DOHH2 (cell line): Measurements from ENCODE around the gene SUPT20H.
A peak's percentile ranks its signal among the peaks of the same experiment; 100 is the strongest.
"Not testable (repeated sequence)": the region's sequence is repeated elsewhere in the genome, so short reads cannot be mapped to it uniquely, and the experiment has no call there.

ENCODE experiments used
- H3F3A ChIP-seq: fragments of 200-600 bp; sonication (generic), shearing (Covaris generic); 2 replicates; pipeline ENCODE4 v1.6.0; 2016; ENCODE audit warnings: antibody characterized with exemption, mild to moderate bottlenecking; ENCODE audit not compliant: control insufficient read depth, insufficient read depth
- H3K27ac ChIP-seq: fragments of 200-600 bp; sonication (generic); 2 replicates; pipeline ENCODE4 v1.5.1; 2014; ENCODE audit warnings: low read depth, mild to moderate bottlenecking, low read length, moderate library complexity
- H3K27me3 ChIP-seq: fragments of 200-600 bp; sonication (generic); 2 replicates; pipeline ENCODE4 v1.6.1; 2014; ENCODE audit warnings: mild to moderate bottlenecking, low read length, mixed read lengths; ENCODE audit not compliant: control insufficient read depth
- H3K36me3 ChIP-seq: fragments of 200-600 bp; sonication (generic); 2 replicates; pipeline ENCODE4 v1.6.1; 2014; ENCODE audit warnings: mild to moderate bottlenecking, low read length, moderate library complexity, mixed read lengths; ENCODE audit not compliant: control insufficient read depth
- H3K4me1 ChIP-seq: fragments of 200-600 bp; sonication (generic); 2 replicates; pipeline ENCODE4 v1.6.1; 2014; ENCODE audit warnings: mild to moderate bottlenecking, low read length, mixed read lengths; ENCODE audit not compliant: control insufficient read depth
- H3K4me2 ChIP-seq: fragments of 200-600 bp; sonication (generic); 2 replicates; pipeline ENCODE4 v1.6.0; 2014; ENCODE audit warnings: mild to moderate bottlenecking, low read length, moderate library complexity
- H3K4me3 ChIP-seq: fragments of 200-600 bp; sonication (generic); 2 replicates; pipeline ENCODE4 v1.5.1; 2014; ENCODE audit warnings: mild to moderate bottlenecking, low read length, mixed read lengths
- H3K79me2 ChIP-seq: fragments of 200-600 bp; sonication (generic); 2 replicates; pipeline ENCODE4 v1.6.1; 2014; ENCODE audit warnings: mild to moderate bottlenecking, low read length, mixed read lengths; ENCODE audit not compliant: control insufficient read depth
- H3K9me2 ChIP-seq: fragments of 200-600 bp; sonication (generic); replicated peaks from 2 replicates; pipeline ENCODE4 v1.6.1; 2014; ENCODE audit warnings: mild to moderate bottlenecking, low read length, mixed read lengths; ENCODE audit not compliant: control insufficient read depth
- H3K9me3 ChIP-seq: fragments of 200-600 bp; sonication (generic); 2 replicates; pipeline ENCODE4 v1.6.1; 2014; ENCODE audit warnings: antibody characterized with exemption, low read length, mixed read lengths; ENCODE audit not compliant: control insufficient read depth, insufficient read depth
- H4K20me1 ChIP-seq: fragments of 200-600 bp; sonication (generic); 2 replicates; pipeline ENCODE4 v1.6.0; 2014; ENCODE audit warnings: low read depth, mild to moderate bottlenecking, antibody characterized with exemption, low read length, moderate library complexity; ENCODE audit not compliant: control insufficient read depth, insufficient read depth
- EZH2phosphoT487 ChIP-seq: fragments of 200-600 bp; sonication (generic); IDR thresholded peaks from 2 replicates; pipeline ENCODE4 v1.6.1; 2017; ENCODE audit warnings: borderline replicate concordance, mild to moderate bottlenecking, antibody characterized with exemption, low read length, moderate library complexity, mixed read lengths
- TF ChIP-seq, protein P1 (sequence below): fragments of 200-600 bp; sonication (generic); IDR thresholded peaks from one replicate; pipeline ENCODE4 v1.5.1; 2014; ENCODE audit warnings: antibody characterized with exemption, mild to moderate bottlenecking, low read depth, low read length; ENCODE audit not compliant: poor library complexity, severe bottlenecking

Gene SUPT20H

DNA sequence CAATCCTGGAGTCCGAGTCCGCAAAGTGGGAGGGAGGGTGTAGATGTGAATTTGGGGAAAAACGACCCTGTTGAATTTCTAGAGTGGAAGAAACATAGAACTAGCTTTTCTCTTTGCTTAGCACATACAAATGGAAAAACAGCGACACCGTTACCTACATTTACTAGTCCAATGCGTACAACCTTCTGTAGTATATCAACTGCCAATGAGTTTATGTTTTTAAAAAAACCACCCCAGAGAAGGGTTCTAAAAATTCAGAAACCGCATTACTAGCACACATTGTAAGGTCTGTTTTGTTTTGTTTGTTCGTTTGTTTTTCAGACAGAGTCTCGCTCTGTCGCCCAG is 332 bp upstream of the SUPT20H start:
- H3K9me3 ChIP-seq = peaks cover 2% of the 10 kb centered on the region; the same call in 1 of the 2 replicates
- TF ChIP-seq, protein P1, sequence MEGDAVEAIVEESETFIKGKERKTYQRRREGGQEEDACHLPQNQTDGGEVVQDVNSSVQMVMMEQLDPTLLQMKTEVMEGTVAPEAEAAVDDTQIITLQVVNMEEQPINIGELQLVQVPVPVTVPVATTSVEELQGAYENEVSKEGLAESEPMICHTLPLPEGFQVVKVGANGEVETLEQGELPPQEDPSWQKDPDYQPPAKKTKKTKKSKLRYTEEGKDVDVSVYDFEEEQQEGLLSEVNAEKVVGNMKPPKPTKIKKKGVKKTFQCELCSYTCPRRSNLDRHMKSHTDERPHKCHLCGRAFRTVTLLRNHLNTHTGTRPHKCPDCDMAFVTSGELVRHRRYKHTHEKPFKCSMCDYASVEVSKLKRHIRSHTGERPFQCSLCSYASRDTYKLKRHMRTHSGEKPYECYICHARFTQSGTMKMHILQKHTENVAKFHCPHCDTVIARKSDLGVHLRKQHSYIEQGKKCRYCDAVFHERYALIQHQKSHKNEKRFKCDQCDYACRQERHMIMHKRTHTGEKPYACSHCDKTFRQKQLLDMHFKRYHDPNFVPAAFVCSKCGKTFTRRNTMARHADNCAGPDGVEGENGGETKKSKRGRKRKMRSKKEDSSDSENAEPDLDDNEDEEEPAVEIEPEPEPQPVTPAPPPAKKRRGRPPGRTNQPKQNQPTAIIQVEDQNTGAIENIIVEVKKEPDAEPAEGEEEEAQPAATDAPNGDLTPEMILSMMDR = no peak
- no peaks in the 10 kb centered on the region for H3F3A ChIP-seq
- no peaks in the 10 kb centered on the region for H3K27me3 ChIP-seq
- peaks cover 16% of the 10 kb centered on the region for H3K4me1 ChIP-seq
- H3K4me3 ChIP-seq = peak overlapping the region; percentile 86
- H4K20me1 ChIP-seq = no peaks in the 10 kb centered on the region
- H3K36me3 ChIP-seq = peaks cover 9% of the 10 kb centered on the region
- no peaks in the 10 kb centered on the region for H3K9me2 ChIP-seq
- H3K4me2 ChIP-seq = peak overlapping the region; percentile 81
- peaks cover 41% of the 10 kb centered on the region for H3K79me2 ChIP-seq
- H3K27ac ChIP-seq = no peak overlapping the region

DNA sequence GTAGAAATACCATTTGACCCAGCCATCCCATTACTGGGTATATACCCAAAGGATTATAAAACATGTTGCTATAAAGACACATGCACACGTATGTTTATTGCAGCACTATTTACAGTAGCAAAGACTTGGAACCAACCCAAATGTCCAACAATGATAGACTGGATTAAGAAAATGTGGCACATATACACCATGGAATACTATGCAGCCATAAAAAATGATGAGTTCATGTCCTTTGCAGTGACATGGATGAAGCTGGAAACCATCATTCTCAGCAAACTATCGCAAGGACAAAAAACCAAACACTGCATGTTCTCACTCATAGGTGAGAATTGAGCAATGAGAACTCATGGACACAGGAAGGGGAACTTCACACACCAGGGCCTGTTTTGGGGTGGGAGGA is 3.3 kb downstream of the SUPT20H start:
- Histone ChIP-seq H3K4me1 (peaks cover 16% of the 10 kb centered on the region), H3K79me2 (peaks cover 66% of the 10 kb centered on the region), H3K36me3 (peaks cover 13% of the 10 kb centered on the region)
- H3K4me3 ChIP-seq, H3K4me2 ChIP-seq, H3K27ac ChIP-seq, H3F3A ChIP-seq, H3K9me2 ChIP-seq, H4K20me1 ChIP-seq, H3K9me3 ChIP-seq, H3K27me3 ChIP-seq: not testable (repeated sequence)

DNA sequence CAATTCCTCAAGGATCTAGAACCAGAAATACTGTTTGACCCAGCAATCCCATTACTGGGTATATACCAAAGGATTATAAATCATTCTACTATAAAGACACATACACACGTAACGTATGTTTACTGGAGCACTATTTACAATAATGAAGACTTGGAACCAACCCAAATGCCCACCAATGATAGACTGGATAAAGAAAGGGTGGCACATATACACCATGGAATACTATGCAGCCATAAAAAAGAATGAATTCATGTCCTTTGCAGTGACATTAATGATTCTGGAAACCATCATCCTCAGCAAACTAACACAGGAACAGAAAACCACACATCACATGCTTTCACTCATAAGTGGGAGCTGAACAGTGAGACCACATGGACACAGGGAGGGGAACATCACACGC is 6.4 kb downstream of the SUPT20H start:
- H3F3A ChIP-seq, H3K4me2 ChIP-seq, H3K27me3 ChIP-seq, H3K4me3 ChIP-seq, H3K4me1 ChIP-seq, H4K20me1 ChIP-seq, H3K27ac ChIP-seq, H3K9me3 ChIP-seq, H3K9me2 ChIP-seq: not testable (repeated sequence)
- peaks cover 28% of the 10 kb centered on the region for H3K36me3 ChIP-seq
- peaks cover 72% of the 10 kb centered on the region for H3K79me2 ChIP-seq

DNA sequence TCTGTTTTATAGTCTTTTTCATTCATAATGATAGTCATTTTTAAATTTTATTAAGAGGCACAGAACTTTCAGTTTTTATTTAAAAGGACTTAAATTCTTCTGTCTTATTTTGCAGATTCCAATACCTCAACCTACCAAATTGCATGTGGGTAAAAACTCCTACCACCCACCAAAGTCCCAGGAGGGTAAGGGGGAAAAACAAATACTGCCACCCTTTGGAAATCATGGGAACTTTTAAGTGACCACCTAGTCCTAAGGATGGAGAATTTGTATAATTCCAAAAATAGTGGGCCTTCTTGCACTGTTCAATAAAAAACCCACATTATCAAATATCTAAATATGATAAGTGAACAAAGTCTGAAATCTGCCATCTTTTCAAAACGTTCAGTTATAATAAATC is 9.7 kb downstream of the SUPT20H start:
- TF ChIP-seq EZH2phosphoT487 = no peak
- TF ChIP-seq, protein P1 = no peak
- no peak overlapping the region for H3K4me3 ChIP-seq
- H3K27ac ChIP-seq = no peak overlapping the region
- H3K79me2 ChIP-seq = peaks cover 45% of the 10 kb centered on the region
- no peaks in the 10 kb centered on the region for H3K27me3 ChIP-seq
- no peaks in the 10 kb centered on the region for H3K9me2 ChIP-seq
- peaks cover 50% of the 10 kb centered on the region for H3K36me3 ChIP-seq
- H3K9me3 ChIP-seq = no peaks in the 10 kb centered on the region
- H3K4me2 ChIP-seq = no peak overlapping the region
- 0 out of 2 replicates have a peak, but pooled peaks cover 2% of the 10 kb centered on the region for H3F3A ChIP-seq
- no peaks in the 10 kb centered on the region for H4K20me1 ChIP-seq
- H3K4me1 ChIP-seq = peaks cover 4% of the 10 kb centered on the region; the same call in 1 of the 2 replicates
